Esophagus muscularis mucosa (tissue), 4 donors: ENCODE measurements around the gene GNG7. TPM values are rescaled to one million over a fixed set of nuclear protein-coding genes. Genes with fewer than 3 reads are reported as not detected.

Experiments used
- DNase-seq: peaks from one replicate; pipeline ENCODE4 v3.0.0-alpha.2; 2017; ENCODE audit errors: extremely low spot score
- H3K27ac ChIP-seq, 4 donors: fragments of 200-600 bp; sonication (generic); replicated peaks in 1 of 4; 1 replicate in 3 of 4; 2 replicates in 1 of 4; pipeline ENCODE4 v1.5.1; 2016 to 2019; ENCODE audit warnings: mild to moderate bottlenecking in 1 of 4
- H3K27me3 ChIP-seq, 4 donors: fragments of 200-600 bp; sonication (generic); one replicate each; pipeline versions ENCODE4 v1.5.1 to v1.6.0; 2016 to 2019
- H3K36me3 ChIP-seq, 4 donors: fragments of 200-600 bp; sonication (generic); one replicate each; pipeline ENCODE4 v1.5.1; 2016 to 2019
- H3K4me1 ChIP-seq, 4 donors: fragments of 200-600 bp; sonication (generic); one replicate each; pipeline ENCODE4 v1.5.1; 2016 to 2019
- H3K4me3 ChIP-seq, 4 donors: fragments of 200-600 bp; sonication (generic); 1 replicate in 2 of 4; 2 replicates in 2 of 4; pipeline ENCODE4 v1.5.1; 2016 to 2019; ENCODE audit warnings: mild to moderate bottlenecking in 4 of 4, moderate library complexity in 1 of 4
- H3K9me3 ChIP-seq, 4 donors: fragments of 200-600 bp; sonication (generic); 1 replicate in 3 of 4; 2 replicates in 1 of 4; pipeline ENCODE4 v1.5.1; 2016 to 2019
- EP300 ChIP-seq: sonication (generic); formaldehyde crosslinking; IDR thresholded peaks from one replicate; pipeline ENCODE4 v1.6.1; 2017; ENCODE audit warnings: antibody characterized with exemption
- POLR2A ChIP-seq: fragments of 450-650 bp; IDR thresholded peaks from one replicate; pipeline ENCODE4 v1.6.1; 2017; ENCODE audit warnings: antibody characterized with exemption, moderate library complexity, mild to moderate bottlenecking, low read depth
- POLR2AphosphoS5 ChIP-seq, 2 donors: sonication (generic); formaldehyde crosslinking; IDR thresholded peaks; one replicate each; pipeline ENCODE4 v1.6.1; 2017; ENCODE audit warnings: antibody characterized with exemption in 2 of 2
- WGBS: methylation state at CpG from one replicate; pipeline ENCODE4 v1.1.5; 2018; 5-methylcytosine and 5-hydroxymethylcytosine counted together
- intact Hi-C: fragments of 100-400 bp; cut with DNase I; formaldehyde crosslinking; loops from one replicate; pipeline ENCODE4 v1.15.1; 2023
- total RNA-seq, 4 donors: library from RNA; depleted of rRNA; stranded (reverse); fragments of >200 nt; gene quantifications; one replicate each; pipeline versions ENCODE4 v1.1.0 to v1.2.1, GENCODE V29; 2016
- TF ChIP-seq, protein P1 (sequence below), 3 experiments: fragments of 200-600 bp in 2 of 3; fragments of 450-650 bp in 1 of 3; sonication (generic) in 2 of 3; IDR thresholded peaks; one replicate each; pipeline ENCODE4 v1.5.1; 2017 to 2019; ENCODE audit warnings: antibody characterized with exemption in 3 of 3, mild to moderate bottlenecking in 2 of 3, moderate library complexity in 1 of 3

The GNG7 gene
- total RNA-seq, 4 donors from 2014 or later = 6.3 to 18.8 (median 13.0) TPM

DNA sequence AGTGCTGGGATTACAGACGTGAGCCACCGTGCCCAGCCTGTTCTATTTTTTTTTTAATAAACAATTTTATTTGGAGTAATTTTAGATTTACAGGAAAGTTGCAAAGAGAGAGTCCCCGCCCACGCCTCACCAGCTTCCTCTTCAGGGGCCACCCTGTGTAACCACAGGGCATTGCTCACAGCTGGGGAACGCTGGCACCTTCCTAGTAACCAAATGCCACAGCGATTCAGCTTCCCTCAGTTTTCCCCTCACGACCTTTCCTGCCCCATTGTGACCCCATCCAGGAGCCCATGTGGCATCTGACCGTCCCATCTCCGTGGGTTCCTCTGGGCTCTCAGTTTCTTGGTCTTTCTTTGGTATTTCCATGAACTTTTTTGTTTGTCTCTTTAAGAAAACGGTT, 83.9 kb downstream of the GNG7 start:
- intact Hi-C loops = no loop called here
- DNase-seq = no peak
- WGBS = 74% methylated on average over 10 of the region's 10 CpGs
- Histone ChIP-seq H3K4me3 (no peak overlapping the region), H3K27me3 (no peaks in the 10 kb centered on the region), H3K4me1 (peaks cover 11 to 18% (median 16%) of the 10 kb centered on the region in 4 donors), H3K9me3 (no peaks in the 10 kb centered on the region), H3K27ac (peak overlapping the region in 2 of 4 donors; percentile 4 to 19), H3K36me3 (no peaks in the 10 kb centered on the region)
- peak in 1 of 2 donors; percentile 10 for TF ChIP-seq POLR2AphosphoS5 (IDR thresholded peaks at IDR 0.05)
- no peak for TF ChIP-seq EP300

DNA sequence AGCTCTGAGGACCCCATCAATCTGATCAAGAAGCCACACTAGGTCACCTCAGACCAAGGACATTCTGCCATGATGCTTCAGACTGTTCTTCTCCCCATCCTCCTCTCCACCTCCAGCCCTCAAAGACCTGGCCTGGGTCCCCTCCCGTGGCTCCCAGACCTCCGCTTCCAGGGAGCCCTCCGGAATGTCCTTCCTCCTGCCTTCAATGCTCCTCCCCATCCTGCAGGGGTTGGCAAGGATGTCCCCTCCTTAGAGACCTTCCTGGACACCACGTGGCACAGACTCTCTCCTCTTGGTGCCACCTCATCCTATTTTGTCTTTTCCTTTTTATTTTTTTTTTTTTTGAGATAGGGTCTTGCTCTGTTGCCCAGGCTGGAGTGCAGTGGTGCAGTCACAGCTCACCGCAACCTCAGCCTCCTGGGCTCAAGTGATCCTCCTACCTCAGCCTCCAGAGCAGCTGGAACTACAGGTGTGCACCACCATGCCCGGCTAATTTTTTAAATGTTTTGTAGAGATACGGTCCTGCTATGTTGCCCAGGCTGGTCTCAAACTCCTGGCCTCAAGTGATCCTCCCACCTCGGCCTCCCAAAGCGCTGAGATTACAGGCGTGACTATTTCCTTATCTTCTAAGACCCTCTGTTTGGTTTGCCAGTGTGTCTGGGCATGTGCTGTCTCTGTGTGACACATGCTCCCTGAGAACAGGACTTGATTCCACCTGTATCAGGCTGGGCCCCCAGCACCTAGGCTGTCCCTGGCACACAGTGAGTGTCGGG, 84.9 kb downstream of the GNG7 start:
- Histone ChIP-seq H3K4me1 (peaks cover 13 to 22% (median 18%) of the 10 kb centered on the region in 4 donors), H3K27ac (no peak overlapping the region), H3K9me3 (no peaks in the 10 kb centered on the region), H3K27me3 (no peaks in the 10 kb centered on the region), H3K4me3 (no peak overlapping the region), H3K36me3 (no peaks in the 10 kb centered on the region)
- no peak for DNase-seq
- intact Hi-C loops = no loop called here
- 89% methylated on average over 11 of the region's 11 CpGs for WGBS
- TF ChIP-seq EP300 = no peak
- TF ChIP-seq POLR2AphosphoS5 (IDR thresholded peaks at IDR 0.05) = no peak
- TF ChIP-seq, protein P1, sequence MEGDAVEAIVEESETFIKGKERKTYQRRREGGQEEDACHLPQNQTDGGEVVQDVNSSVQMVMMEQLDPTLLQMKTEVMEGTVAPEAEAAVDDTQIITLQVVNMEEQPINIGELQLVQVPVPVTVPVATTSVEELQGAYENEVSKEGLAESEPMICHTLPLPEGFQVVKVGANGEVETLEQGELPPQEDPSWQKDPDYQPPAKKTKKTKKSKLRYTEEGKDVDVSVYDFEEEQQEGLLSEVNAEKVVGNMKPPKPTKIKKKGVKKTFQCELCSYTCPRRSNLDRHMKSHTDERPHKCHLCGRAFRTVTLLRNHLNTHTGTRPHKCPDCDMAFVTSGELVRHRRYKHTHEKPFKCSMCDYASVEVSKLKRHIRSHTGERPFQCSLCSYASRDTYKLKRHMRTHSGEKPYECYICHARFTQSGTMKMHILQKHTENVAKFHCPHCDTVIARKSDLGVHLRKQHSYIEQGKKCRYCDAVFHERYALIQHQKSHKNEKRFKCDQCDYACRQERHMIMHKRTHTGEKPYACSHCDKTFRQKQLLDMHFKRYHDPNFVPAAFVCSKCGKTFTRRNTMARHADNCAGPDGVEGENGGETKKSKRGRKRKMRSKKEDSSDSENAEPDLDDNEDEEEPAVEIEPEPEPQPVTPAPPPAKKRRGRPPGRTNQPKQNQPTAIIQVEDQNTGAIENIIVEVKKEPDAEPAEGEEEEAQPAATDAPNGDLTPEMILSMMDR (IDR thresholded peaks at IDR 0.05) = no peak
- no peak for TF ChIP-seq POLR2A

GRCh38 chr19:2616741-2617392, 85.6 kb downstream of the GNG7 start:
- Histone ChIP-seq H3K27ac (no peak overlapping the region), H3K4me1 (peaks cover 13 to 22% (median 18%) of the 10 kb centered on the region in 4 donors)
- no peak for DNase-seq

GRCh38 chr19:2615782-2616181, 86.7 kb downstream of the GNG7 start:
- DNase-seq = no peak
- H3K4me1 ChIP-seq = peaks cover 18 to 30% (median 25%) of the 10 kb centered on the region in 4 donors
- H3K27me3 ChIP-seq = no peaks in the 10 kb centered on the region
- no peak for TF ChIP-seq POLR2A
- TF ChIP-seq EP300 = no peak
- TF ChIP-seq POLR2AphosphoS5 (IDR thresholded peaks at IDR 0.05) = no peak
- TF ChIP-seq, protein P1 (IDR thresholded peaks at IDR 0.05) = no peak
- H3K36me3 ChIP-seq = no peaks in the 10 kb centered on the region
- H3K9me3 ChIP-seq = no peaks in the 10 kb centered on the region
- H3K27ac ChIP-seq = no peak overlapping the region
- WGBS = 95% methylated on average over 6 of the region's 6 CpGs
- intact Hi-C loops = no loop called here
- H3K4me3 ChIP-seq = no peak overlapping the region

More at GRCh38 chr19:2616741-2617392, 85.6 kb downstream of the GNG7 start:
- H3K36me3 ChIP-seq = no peaks in the 10 kb centered on the region
- WGBS = 63% methylated on average over 11 of the region's 13 CpGs
- H3K9me3 ChIP-seq = no peaks in the 10 kb centered on the region
- TF ChIP-seq POLR2A = no peak
- TF ChIP-seq, protein P1 (IDR thresholded peaks at IDR 0.05) = no peak
- no peak for TF ChIP-seq EP300
- no peaks in the 10 kb centered on the region for H3K27me3 ChIP-seq
- no peak overlapping the region for H3K4me3 ChIP-seq
- intact Hi-C loops = no loop called here

DNA sequence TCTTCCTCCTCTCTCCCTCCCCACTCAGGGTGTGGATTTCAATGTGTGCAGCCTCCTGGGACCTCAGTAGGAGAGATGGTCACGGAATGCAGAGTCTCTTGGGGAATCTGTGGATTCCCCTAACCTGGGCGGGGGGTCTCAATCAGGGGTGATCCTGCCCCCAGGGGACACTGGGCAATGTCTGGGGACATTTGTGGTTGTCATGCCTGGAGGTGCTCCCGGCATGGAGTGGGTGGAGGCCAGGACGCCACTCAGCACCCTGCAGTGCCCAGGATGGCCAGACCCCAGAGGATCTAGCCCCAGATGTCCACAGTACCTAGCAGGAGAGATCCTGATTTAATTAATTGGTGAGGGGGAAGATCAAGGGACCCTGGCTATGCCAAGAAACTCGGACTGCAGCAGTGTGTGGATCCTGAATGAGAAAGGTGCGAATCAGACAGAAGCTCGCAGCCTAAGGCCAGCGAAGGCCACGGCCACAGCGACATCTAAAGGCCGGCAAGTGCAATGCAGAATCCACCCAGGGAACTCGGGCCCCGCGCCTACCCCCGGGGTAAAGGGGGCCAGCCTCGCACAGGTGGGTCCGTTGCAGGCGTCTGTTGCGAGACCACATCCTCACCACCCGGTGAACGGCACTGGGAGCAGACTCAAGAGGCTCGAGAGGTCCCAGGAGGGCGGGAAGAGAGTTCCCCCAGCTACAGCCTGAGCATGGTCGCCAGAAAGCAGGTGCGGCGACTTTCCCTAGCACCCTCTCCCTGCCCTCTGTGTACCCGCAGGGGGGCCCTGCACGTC, 88.8 kb downstream of the GNG7 start:
- Histone ChIP-seq H3K4me1 (peaks cover 13 to 33% (median 24%) of the 10 kb centered on the region in 4 donors), H3K27me3 (no peaks in the 10 kb centered on the region), H3K27ac (no peak overlapping the region), H3K9me3 (no peaks in the 10 kb centered on the region), H3K4me3 (no peak overlapping the region), H3K36me3 (no peaks in the 10 kb centered on the region)
- 22% methylated on average over 15 of the region's 28 CpGs for WGBS
- intact Hi-C loops = loop anchor here (5.0 kb wide), 1 partner anchor 36 kb away; no protein-coding TSS in a partner anchor
- DNase-seq = no peak
- no peak for TF ChIP-seq POLR2AphosphoS5 (IDR thresholded peaks at IDR 0.05)
- TF ChIP-seq POLR2A = no peak
- TF ChIP-seq, protein P1 (IDR thresholded peaks at IDR 0.05) = peak; percentile 79 to 96 (median 82)
